ENCODE results near the gene PET100.

The PET100 gene

GRCh38 chr19:7602935-7603497 lies 26.6 kb upstream of the PET100 start:
- no peak overlapping the region for H3K27ac ChIP-seq
- H3K36me3 ChIP-seq (replicated peaks): no peaks in the 10 kb centered on the region
- no peak overlapping the region for H3K4me3 ChIP-seq (ENCODE audit: low read depth, low read length)
- no peak for DNase-seq
- no peaks in the 10 kb centered on the region for H3K27me3 ChIP-seq (replicated peaks)
- no peak for TF ChIP-seq CTCF (IDR thresholded peaks at IDR 0.05; ENCODE audit: low read depth, low read length, missing control alignments)
- in situ Hi-C loops (cut with HindIII; ENCODE audit: low pct_ligation_motif_present, low sequenced_read_pairs): no loop called here

GRCh38 chr19:7603919-7604318 lies 25.7 kb upstream of the PET100 start:
- no peak overlapping the region for H3K4me3 ChIP-seq (ENCODE audit: low read depth, low read length)
- no peaks in the 10 kb centered on the region for H3K36me3 ChIP-seq (replicated peaks)
- no peak overlapping the region for H3K27ac ChIP-seq
- TF ChIP-seq CTCF (IDR thresholded peaks at IDR 0.05; ENCODE audit: low read depth, low read length, missing control alignments): no peak
- in situ Hi-C loops (cut with HindIII; ENCODE audit: low pct_ligation_motif_present, low sequenced_read_pairs): no loop called here
- DNase-seq: no peak
- no peaks in the 10 kb centered on the region for H3K27me3 ChIP-seq (replicated peaks)

GRCh38 chr19:7605490-7606222 lies 23.9 kb upstream of the PET100 start:
- Histone ChIP-seq H3K4me3 (ENCODE audit: low read depth, low read length) (no peak overlapping the region), H3K27ac (no peak overlapping the region), H3K36me3 (replicated peaks) (no peaks in the 10 kb centered on the region), H3K27me3 (replicated peaks) (no peaks in the 10 kb centered on the region)
- in situ Hi-C loops (cut with HindIII; ENCODE audit: low pct_ligation_motif_present, low sequenced_read_pairs): no loop called here
- no peak for DNase-seq
- no peak for TF ChIP-seq CTCF (IDR thresholded peaks at IDR 0.05; ENCODE audit: low read depth, low read length, missing control alignments)

- in situ Hi-C loops (cut with HindIII; ENCODE audit: low pct_ligation_motif_present, low sequenced_read_pairs): no loop called here
- TF ChIP-seq CTCF (IDR thresholded peaks at IDR 0.05; ENCODE audit: low read depth, low read length, missing control alignments): no peak
- H3K27ac ChIP-seq: no peak overlapping the region
- no peak for DNase-seq
- H3K4me3 ChIP-seq (ENCODE audit: low read depth, low read length): no peak overlapping the region
- no peaks in the 10 kb centered on the region for H3K27me3 ChIP-seq (replicated peaks)
- H3K36me3 ChIP-seq (replicated peaks): no peaks in the 10 kb centered on the region
These were observed 23.3 kb upstream of the PET100 start for GRCh38 chr19:7606289-7606688.

- no peak for TF ChIP-seq CTCF (IDR thresholded peaks at IDR 0.05; ENCODE audit: low read depth, low read length, missing control alignments)
- no peak overlapping the region for H3K27ac ChIP-seq
- no peaks in the 10 kb centered on the region for H3K36me3 ChIP-seq (replicated peaks)
- H3K27me3 ChIP-seq (replicated peaks): no peaks in the 10 kb centered on the region
- H3K4me3 ChIP-seq (ENCODE audit: low read depth, low read length): no peak overlapping the region
- no peak for DNase-seq
- in situ Hi-C loops (cut with HindIII; ENCODE audit: low pct_ligation_motif_present, low sequenced_read_pairs): no loop called here
These were observed 22.2 kb upstream of the PET100 start for GRCh38 chr19:7607212-7607873.
